H1 (cell line): ENCODE measurements around the gene PI4KB. TPM values are rescaled to one million over a fixed set of nuclear protein-coding genes. Genes with fewer than 3 reads are reported as not detected.

Experiments used
- CTCF ChIA-PET: fragments of 300-600 bp; sonication (Branson Sonifier 250); formaldehyde crosslinking; loops from one replicate; lab custom pipeline; 2021; ENCODE audit not compliant: partially characterized antibody; lab: Charles Lee
- POLR2A ChIA-PET: fragments of 300-600 bp; sonication (Branson Sonifier 250); formaldehyde crosslinking; loops from one replicate; lab custom pipeline; 2021; ENCODE audit warnings: inconsistent platforms; ENCODE audit not compliant: partially characterized antibody; lab: Charles Lee
- DNase-seq, 2 experiments: peaks; one replicate each; pipeline versions ENCODE4 v3.0.0 to v3.0.0-alpha.2; 2010 to 2022; ENCODE audit warnings: low spot score in 2 of 2, low read depth in 1 of 2, mixed read lengths in 1 of 2
- FAIRE-seq: peaks from 2 replicates; lab custom pipeline; 2011; peaks lifted over from hg19 to GRCh38; lab: Jason Lieb, UNC
- H2AFZ ChIP-seq: 2 replicates; pipeline ENCODE4 v1.8.1; 2012; ENCODE audit warnings: low read length, inconsistent platforms
- H2AK5ac ChIP-seq: 2 replicates; pipeline ENCODE4 v1.6.1; 2013; ENCODE audit warnings: low read depth, low read length
- H2BK120ac ChIP-seq: replicated peaks from 2 replicates; pipeline ENCODE3; 2013; ENCODE audit warnings: low read depth, low read length, inconsistent platforms
- H2BK12ac ChIP-seq: 2 replicates; pipeline ENCODE4 v1.6.1; 2013; ENCODE audit warnings: low read depth, low read length
- H2BK15ac ChIP-seq: 2 replicates; pipeline ENCODE4 v1.6.1; 2013; ENCODE audit warnings: low read length
- H2BK20ac ChIP-seq: 2 replicates; pipeline ENCODE4 v1.6.1; 2013; ENCODE audit warnings: low read length
- H2BK5ac ChIP-seq: 2 replicates; pipeline ENCODE4 v1.6.1; 2013; ENCODE audit warnings: low read depth, low read length
- H3K14ac ChIP-seq: 2 replicates; pipeline ENCODE4 v1.6.1; 2013; ENCODE audit warnings: inconsistent platforms; ENCODE audit not compliant: insufficient read length
- H3K18ac ChIP-seq: 2 replicates; pipeline ENCODE4 v1.6.1; 2013; ENCODE audit warnings: low read length; ENCODE audit errors: extremely low read depth
- H3K23ac ChIP-seq: 2 replicates; pipeline ENCODE4 v1.6.1; 2013; ENCODE audit warnings: inconsistent platforms; ENCODE audit not compliant: insufficient read length
- H3K23me2 ChIP-seq: 2 replicates; pipeline ENCODE4 v1.6.1; 2013; ENCODE audit warnings: low read depth, low read length
- H3K27ac ChIP-seq: 2 replicates; pipeline ENCODE4 v1.6.1; 2011; ENCODE audit warnings: low read depth, low read length, inconsistent platforms
- H3K27me3 ChIP-seq, 4 experiments: replicated peaks in 1 of 4; 1 replicate in 1 of 4; 2 replicates in 3 of 4; pipeline versions ENCODE4 v1.6.1 to v1.8.1; 2011 to 2013; ENCODE audit warnings: low read length in 3 of 4, mild to moderate bottlenecking in 3 of 4, inconsistent platforms in 2 of 4, mixed read lengths in 2 of 4, moderate library complexity in 1 of 4; ENCODE audit not compliant: control insufficient read depth in 3 of 4, insufficient read depth in 3 of 4; ENCODE audit errors: extremely low read depth in 1 of 4
- H3K36me3 ChIP-seq, 4 experiments: 2 replicates each; pipeline versions ENCODE4 v1.6.1 to v1.8.1; 2011 to 2013; ENCODE audit warnings: mild to moderate bottlenecking in 4 of 4, low read length in 3 of 4, moderate library complexity in 2 of 4, control low read depth in 1 of 4, inconsistent platforms in 1 of 4; ENCODE audit not compliant: insufficient read depth in 4 of 4, control insufficient read depth in 2 of 4
- H3K4ac ChIP-seq: replicated peaks from 2 replicates; pipeline ENCODE3; 2013; ENCODE audit warnings: low read length, low read depth, mixed read lengths, inconsistent platforms; ENCODE audit not compliant: insufficient read length
- H3K4me1 ChIP-seq, 4 experiments: replicated peaks in 1 of 4; 1 replicate in 1 of 4; 2 replicates in 3 of 4; pipeline versions ENCODE4 v1.6.1 to v1.8.1; 2011 to 2013; ENCODE audit warnings: low read length in 3 of 4, inconsistent platforms in 2 of 4, mixed read lengths in 1 of 4; ENCODE audit not compliant: insufficient read depth in 4 of 4, control insufficient read depth in 3 of 4
- H3K4me2 ChIP-seq, 2 experiments: 2 replicates each; pipeline versions ENCODE4 v1.6.1 to v1.8.1; 2011 to 2013; ENCODE audit warnings: low read depth in 2 of 2, low read length in 2 of 2, control low read depth in 1 of 2, inconsistent platforms in 1 of 2, mild to moderate bottlenecking in 1 of 2; ENCODE audit not compliant: insufficient read depth in 1 of 2
- H3K4me3 ChIP-seq, 4 experiments: fragments of 200-600, 300-600 bp in 1 of 4; sonication (generic), shearing (Covaris generic), sonication (Bioruptor Twin) in 1 of 4; 2 replicates each; pipeline versions ENCODE4 v1.5.1 to v1.8.1; 2011 to 2016; ENCODE audit warnings: low read length in 4 of 4, low read depth in 3 of 4, control low read depth in 2 of 4, inconsistent platforms in 2 of 4, mild to moderate bottlenecking in 2 of 4, mixed read lengths in 1 of 4, moderate library complexity in 1 of 4; ENCODE audit not compliant: insufficient read depth in 2 of 4; ENCODE audit errors: extremely low read depth in 1 of 4
- H3K56ac ChIP-seq: replicated peaks from 2 replicates; pipeline ENCODE3; 2013; ENCODE audit warnings: low read depth, mild to moderate bottlenecking, mixed read lengths, low read length, inconsistent platforms; ENCODE audit not compliant: insufficient read length
- H3K79me1 ChIP-seq: 2 replicates; pipeline ENCODE4 v1.6.1; 2013; ENCODE audit warnings: low read depth, low read length, control low read depth
- H3K79me2 ChIP-seq, 2 experiments: 2 replicates each; pipeline versions ENCODE4 v1.6.1 to v1.8.1; 2012 to 2013; ENCODE audit warnings: low read length in 2 of 2, mild to moderate bottlenecking in 2 of 2, inconsistent platforms in 1 of 2; ENCODE audit not compliant: insufficient read depth in 2 of 2, control insufficient read depth in 1 of 2
- H3K9ac ChIP-seq, 4 experiments: replicated peaks in 1 of 4; 1 replicate in 1 of 4; 2 replicates in 3 of 4; pipeline versions ENCODE4 v1.6.1 to v1.8.1; 2011 to 2013; ENCODE audit warnings: low read depth in 3 of 4, low read length in 3 of 4, control low read depth in 2 of 4, mild to moderate bottlenecking in 2 of 4, moderate library complexity in 2 of 4, inconsistent platforms in 1 of 4; ENCODE audit errors: extremely low read depth in 1 of 4
- H3K9me3 ChIP-seq, 2 experiments: 2 replicates each; pipeline versions ENCODE4 v1.6.1 to v1.8.1; 2012 to 2013; ENCODE audit warnings: mild to moderate bottlenecking in 2 of 2, moderate library complexity in 2 of 2, control low read depth in 1 of 2, inconsistent platforms in 1 of 2, low read depth in 1 of 2, low read length in 1 of 2, mixed read lengths in 1 of 2; ENCODE audit not compliant: insufficient read depth in 2 of 2
- H4K20me1 ChIP-seq, 2 experiments: replicated peaks in 1 of 2; 2 replicates each; pipeline versions ENCODE3 to v1.8.1; 2011 to 2013; ENCODE audit warnings: inconsistent platforms in 2 of 2, low read length in 2 of 2, mild to moderate bottlenecking in 1 of 2; ENCODE audit not compliant: insufficient read depth in 2 of 2, control insufficient read depth in 1 of 2
- H4K5ac ChIP-seq: 2 replicates; pipeline ENCODE4 v1.6.1; 2013; ENCODE audit warnings: low read length, low read depth, mixed read lengths, inconsistent platforms; ENCODE audit not compliant: insufficient read length
- H4K8ac ChIP-seq: 2 replicates; pipeline ENCODE4 v1.8.0; 2013; ENCODE audit warnings: mild to moderate bottlenecking, moderate library complexity, low read length, inconsistent platforms; ENCODE audit not compliant: insufficient read depth; ENCODE audit errors: extremely low read depth
- H4K91ac ChIP-seq: replicated peaks from 2 replicates; pipeline ENCODE3; 2013; ENCODE audit warnings: low read length, mixed read lengths, inconsistent platforms; ENCODE audit not compliant: insufficient read length
- ASH2L ChIP-seq: fragments of 200-600, 300-600 bp; sonication (generic); IDR thresholded peaks from one replicate; pipeline ENCODE4 v1.7.1; 2017; ENCODE audit warnings: low read length
- CREB1 ChIP-seq: IDR thresholded peaks from 2 replicates; pipeline ENCODE4 v1.6.1; 2012; ENCODE audit warnings: inconsistent platforms
- JUN ChIP-seq: IDR thresholded peaks from 2 replicates; pipeline ENCODE4 v1.6.1; 2011; ENCODE audit warnings: low read depth, mild to moderate bottlenecking, improper control_type of control experiment, low read length
- JUND ChIP-seq: IDR thresholded peaks from 2 replicates; pipeline ENCODE4 v1.6.1; 2011; ENCODE audit warnings: mild to moderate bottlenecking, improper control_type of control experiment, low read length
- MAX ChIP-seq: IDR thresholded peaks from 2 replicates; pipeline ENCODE4 v1.6.1; 2012; ENCODE audit warnings: inconsistent platforms
- PHF8 ChIP-seq: fragments of 200-600 bp; sonication (generic); conservative IDR thresholded peaks from 2 replicates; pipeline ENCODE4 v1.7.1; 2012; ENCODE audit warnings: low read depth, mild to moderate bottlenecking, inconsistent platforms, low read length, moderate library complexity
- POLR2A ChIP-seq, 2 experiments: IDR thresholded peaks; 1 replicate in 1 of 2; 2 replicates in 1 of 2; pipeline ENCODE4 v1.6.1; 2011; ENCODE audit warnings: low read depth in 2 of 2, low read length in 2 of 2, mild to moderate bottlenecking in 2 of 2; ENCODE audit errors: control extremely low read depth in 1 of 2
- POLR2AphosphoS5 ChIP-seq: IDR thresholded peaks from 2 replicates; pipeline ENCODE4 v1.6.1; 2011; ENCODE audit warnings: low read depth, low read length
- RFX5 ChIP-seq: IDR thresholded peaks from 2 replicates; pipeline ENCODE4 v1.6.1; 2011; ENCODE audit warnings: low read depth, low read length, improper control_type of control experiment, borderline replicate concordance
- SIN3A ChIP-seq, 2 experiments: IDR thresholded peaks in 1 of 2; conservative IDR thresholded peaks in 1 of 2; 2 replicates each; pipeline ENCODE4 v1.6.1; 2011 to 2012; ENCODE audit warnings: low read length in 2 of 2, improper control_type of control experiment in 1 of 2, low read depth in 1 of 2, mild to moderate bottlenecking in 1 of 2
- TAF1 ChIP-seq: IDR thresholded peaks from 2 replicates; pipeline ENCODE4 v1.6.1; 2011; ENCODE audit warnings: mild to moderate bottlenecking, low read depth, low read length
- WGBS, 2 experiments: shearing (Covaris generic) in 1 of 2; methylation state at CpG; one replicate each; pipeline versions ENCODE4 v1.1.6 to v1.1.7; 2013 to 2015; ENCODE audit warnings: low lambda C conversion rate in 2 of 2, mixed read lengths in 2 of 2, inconsistent platforms in 1 of 2, low coverage in 1 of 2, missing lambda C conversion rate in 1 of 2; ENCODE audit not compliant: insufficient replicate concordance in 2 of 2, insufficient coverage in 1 of 2, insufficient read length in 1 of 2; ENCODE audit errors: extremely low coverage in 1 of 2, missing lambda C conversion rate in 1 of 2; 5-methylcytosine and 5-hydroxymethylcytosine counted together
- polyA plus RNA-seq, 7 experiments: library from polyadenylated mRNA; depleted of rRNA in 3 of 7; stranded (reverse) in 5 of 7; unstranded in 2 of 7; fragments of >200 nt in 5 of 7; fragments of 200-250 nt in 2 of 7; gene quantifications; 1 replicate in 5 of 7; 2 replicates in 1 of 7; 4 replicates in 1 of 7; pipeline versions ENCODE4 v1.2.1 to v1.2.3, GENCODE V29; 2011 to 2013; ENCODE audit warnings: missing spikeins in 2 of 7, mixed read lengths in 2 of 7
- total RNA-seq: library from RNA; stranded (reverse); fragmentation: NEBNext Ultra II Directional; extraction: Animal tissue kit (Norgen Biotek cat#: 25700); gene quantifications from 2 replicates; pipeline ENCODE4 v1.2.1, GENCODE V29; 2021

PI4KB gene
- total and polyA plus RNA-seq, 2 of the 8 experiments (the other 6 are each of a cell fraction or from before 2014, with no cell fraction given) = 30.1 to 37.1 TPM

- peak overlapping the region; percentile 63 for H3K18ac ChIP-seq
- peak overlapping the region; percentile 36 for H4K5ac ChIP-seq
- FAIRE-seq (no peak), DNase-seq (peak in 1 of 2 experiments; percentile 72)
- no peak overlapping the region for H2BK120ac ChIP-seq
- no peaks in the 10 kb centered on the region for H4K20me1 ChIP-seq
- H2BK15ac ChIP-seq = no peak overlapping the region
- H3K4me2 ChIP-seq = peak overlapping the region; percentile 82 to 88
- H3K4me3 ChIP-seq = peak overlapping the region; percentile 67 to 87 (median 79)
- peak overlapping the region; percentile 88 for H2AFZ ChIP-seq
- no peak overlapping the region for H3K23ac ChIP-seq
- H2BK5ac ChIP-seq = peak overlapping the region; percentile 84
- peaks cover 13% of the 10 kb centered on the region for H3K23me2 ChIP-seq
- H3K9ac ChIP-seq = peak overlapping the region; percentile 63 to 95 (median 66)
- peak overlapping the region; percentile 72 for H3K27ac ChIP-seq
- H3K56ac ChIP-seq = peak overlapping the region; percentile 1
- H3K4ac ChIP-seq = no peak overlapping the region
- H3K4me1 ChIP-seq = peaks cover 2 to 8% (median 5%) of the 10 kb centered on the region in 4 experiments; a peak in 5 of 7 replicates
- H3K79me2 ChIP-seq = peaks cover 0 to 16% of the 10 kb centered on the region in 2 experiments; a peak in 3 of 4 replicates
- H3K79me1 ChIP-seq = 0 out of 2 replicates have a peak, but pooled peaks cover 2% of the 10 kb centered on the region
- ChIA-PET CTCF (interaction anchor here (0.6 to 11.1 kb wide), 8 partner anchors 9 to 365 kb away, joined by 3 to 79 read pairs (median 4); no protein-coding TSS in a partner anchor), POLR2A (interaction anchor here (1.0 to 5.9 kb wide), 19 partner anchors 10 to 183 kb away, joined by 3 to 46 read pairs (median 7); partner anchors contain the start of genes PSMB4, RFX5 and ZNF687)
- no peak overlapping the region for H2BK12ac ChIP-seq
- no peak overlapping the region for H4K91ac ChIP-seq
- 27% methylated on average over 34 of the region's 34 CpGs; no CpG with 5 or more reads in 1 of the 2 experiments for WGBS, 2 experiments
- H4K8ac ChIP-seq = peak overlapping the region; percentile 69; the same call in 1 of the 2 replicates
- no peaks in the 10 kb centered on the region for H3K27me3 ChIP-seq
- peaks cover 3 to 7% (median 4%) of the 10 kb centered on the region in 4 experiments; a peak in 5 of 8 replicates for H3K36me3 ChIP-seq
- H2BK20ac ChIP-seq = no peak overlapping the region
- no peak overlapping the region for H3K14ac ChIP-seq
- no peaks in the 10 kb centered on the region for H3K9me3 ChIP-seq
- no peak overlapping the region for H2AK5ac ChIP-seq
- TF ChIP-seq POLR2AphosphoS5 (peak; percentile 58), CREB1 (peak; percentile 85), PHF8 (peak; percentile 41), TAF1 (0 out of 2 replicates have a peak, but pooled peaks have one; percentile 1), RFX5 (0 out of 2 replicates have a peak, but pooled peaks have one; percentile 11), POLR2A (IDR thresholded peaks at IDR 0.05; ENCODE audit: control extremely low read depth in 1 of 2, low read depth in 2 of 2, low read length in 2 of 2) (peak in 1 of 2 experiments; percentile 72; a peak in 1 of 3 replicates), ASH2L (peak; percentile 78), JUND (no peak), MAX (peak; percentile 18; the same call in 1 of the 2 replicates), SIN3A (conservative IDR thresholded peaks at IDR 0.05 in 1 of 2, IDR thresholded peaks at IDR 0.05 in 1 of 2; ENCODE audit: low read depth in 1 of 2, low read length in 2 of 2) (0 out of 4 replicates have a peak, but pooled peaks of 1 of the 2 experiments have one; percentile 30), JUN (no peak)
Measured at GRCh38 chr1:151327903-151328674, 873 bp upstream of the PI4KB start.
